Measurements from ENCODE around the gene XYLT1.

Gene XYLT1

GRCh38 chr16:17448640-17449638 is 21.8 kb downstream of the XYLT1 start:
- no peak overlapping the region for H3K4ac ChIP-seq (ENCODE audit: low read depth, low read length)
- H2BK120ac ChIP-seq (ENCODE audit: low read depth, low read length), result no peak overlapping the region
- no peak overlapping the region for H2AK5ac ChIP-seq (ENCODE audit: low read length)
- no peak overlapping the region for H3K18ac ChIP-seq (ENCODE audit: low read length)
- H2BK15ac ChIP-seq (replicated peaks; ENCODE audit: low read depth), result no peak overlapping the region
- H3K27ac ChIP-seq (ENCODE audit: low read depth, low read length), result no peak overlapping the region
- no CpG with 5 or more reads among the region's 15 CpGs for WGBS (ENCODE audit: extremely low coverage, insufficient coverage, low lambda C conversion rate)
- no peak overlapping the region for H3K4me2 ChIP-seq (ENCODE audit: low read length)
- no peak overlapping the region for H2BK5ac ChIP-seq (ENCODE audit: low read length)
- no peak overlapping the region for H4K8ac ChIP-seq (ENCODE audit: low read depth, low read length)
- no peak overlapping the region for H3K56ac ChIP-seq (ENCODE audit: low read length)
- no peaks in the 10 kb centered on the region for H3K79me1 ChIP-seq (ENCODE audit: low read length)
- H4K5ac ChIP-seq (ENCODE audit: low read length), result no peak overlapping the region
- H3K79me2 ChIP-seq (ENCODE audit: control insufficient read depth, insufficient read depth, low read length), result no peaks in the 10 kb centered on the region
- DNase-seq, result no peak
- no peaks in the 10 kb centered on the region for H3K27me3 ChIP-seq (ENCODE audit: insufficient read depth, low read length, poor library complexity)
- H3K9ac ChIP-seq (ENCODE audit: low read length), result no peak overlapping the region
- no peaks in the 10 kb centered on the region for H3K36me3 ChIP-seq (ENCODE audit: control insufficient read depth, insufficient read depth, low read length)
- peaks cover 2% of the 10 kb centered on the region for H3K4me1 ChIP-seq (ENCODE audit: control insufficient read depth, low read depth, low read length)
- H3K4me3 ChIP-seq (ENCODE audit: low read length), result no peak overlapping the region
- no peak overlapping the region for H3K23ac ChIP-seq (ENCODE audit: low read length)

GRCh38 chr16:17447101-17447569 is 23.6 kb downstream of the XYLT1 start:
- Histone ChIP-seq H3K27me3 (ENCODE audit: insufficient read depth, low read length, poor library complexity) (no peaks in the 10 kb centered on the region), H2BK5ac (ENCODE audit: low read length) (no peak overlapping the region), H2BK120ac (ENCODE audit: low read depth, low read length) (no peak overlapping the region), H3K23ac (ENCODE audit: low read length) (no peak overlapping the region), H4K5ac (ENCODE audit: low read length) (no peak overlapping the region), H3K27ac (ENCODE audit: low read depth, low read length) (no peak overlapping the region), H3K79me2 (ENCODE audit: control insufficient read depth, insufficient read depth, low read length) (no peaks in the 10 kb centered on the region), H3K4ac (ENCODE audit: low read depth, low read length) (no peak overlapping the region), H3K36me3 (ENCODE audit: control insufficient read depth, insufficient read depth, low read length) (no peaks in the 10 kb centered on the region), H3K4me1 (ENCODE audit: control insufficient read depth, low read depth, low read length) (peaks cover 2% of the 10 kb centered on the region), H3K4me2 (ENCODE audit: low read length) (no peak overlapping the region), H2BK15ac (replicated peaks; ENCODE audit: low read depth) (no peak overlapping the region), H3K79me1 (ENCODE audit: low read length) (no peaks in the 10 kb centered on the region), H3K18ac (ENCODE audit: low read length) (no peak overlapping the region), H3K9ac (ENCODE audit: low read length) (no peak overlapping the region), H3K56ac (ENCODE audit: low read length) (no peak overlapping the region), H2AK5ac (ENCODE audit: low read length) (no peak overlapping the region), H4K8ac (ENCODE audit: low read depth, low read length) (no peak overlapping the region), H3K4me3 (ENCODE audit: low read length) (no peak overlapping the region)
- WGBS (ENCODE audit: extremely low coverage, insufficient coverage, low lambda C conversion rate), result no CpG with 5 or more reads among the region's 5 CpGs
- no peak for DNase-seq

DNA sequence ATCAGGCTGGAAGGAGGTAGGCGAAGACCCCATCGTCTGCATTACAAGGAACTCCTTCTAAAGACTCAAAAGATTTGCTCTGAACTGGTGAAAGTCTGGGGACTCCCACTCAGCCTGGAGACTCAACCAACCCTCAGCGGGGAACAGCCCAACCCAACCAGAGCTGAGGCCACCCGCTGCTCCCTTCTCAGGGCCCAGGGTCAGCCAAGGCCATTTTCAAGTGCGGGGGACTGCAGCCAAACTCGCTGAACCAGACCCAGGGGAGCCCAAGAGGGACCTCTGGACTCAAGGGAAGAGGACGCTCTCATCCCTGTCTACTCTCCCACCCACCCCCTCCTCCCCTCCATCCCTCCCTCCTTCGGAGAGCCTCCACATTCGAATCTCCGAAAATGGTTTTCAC is 24.1 kb downstream of the XYLT1 start:
- H3K56ac ChIP-seq (ENCODE audit: low read length), result no peak overlapping the region
- no peak overlapping the region for H4K8ac ChIP-seq (ENCODE audit: low read depth, low read length)
- no peak overlapping the region for H3K4me3 ChIP-seq (ENCODE audit: low read length)
- no peak overlapping the region for H3K18ac ChIP-seq (ENCODE audit: low read length)
- H3K4me1 ChIP-seq (ENCODE audit: control insufficient read depth, low read depth, low read length), result peaks cover 2% of the 10 kb centered on the region
- no peak overlapping the region for H4K5ac ChIP-seq (ENCODE audit: low read length)
- no peak overlapping the region for H2BK120ac ChIP-seq (ENCODE audit: low read depth, low read length)
- no peak overlapping the region for H2BK15ac ChIP-seq (replicated peaks; ENCODE audit: low read depth)
- H2BK5ac ChIP-seq (ENCODE audit: low read length), result no peak overlapping the region
- WGBS (ENCODE audit: extremely low coverage, insufficient coverage, low lambda C conversion rate), result no CpG with 5 or more reads among the region's 10 CpGs
- no peak overlapping the region for H2AK5ac ChIP-seq (ENCODE audit: low read length)
- no peak overlapping the region for H3K9ac ChIP-seq (ENCODE audit: low read length)
- DNase-seq, result no peak
- no peaks in the 10 kb centered on the region for H3K79me2 ChIP-seq (ENCODE audit: control insufficient read depth, insufficient read depth, low read length)
- H3K23ac ChIP-seq (ENCODE audit: low read length), result no peak overlapping the region
- H3K27ac ChIP-seq (ENCODE audit: low read depth, low read length), result no peak overlapping the region
- H3K36me3 ChIP-seq (ENCODE audit: control insufficient read depth, insufficient read depth, low read length), result no peaks in the 10 kb centered on the region
- H3K27me3 ChIP-seq (ENCODE audit: insufficient read depth, low read length, poor library complexity), result no peaks in the 10 kb centered on the region
- no peak overlapping the region for H3K4me2 ChIP-seq (ENCODE audit: low read length)
- H3K79me1 ChIP-seq (ENCODE audit: low read length), result no peaks in the 10 kb centered on the region
- no peak overlapping the region for H3K4ac ChIP-seq (ENCODE audit: low read depth, low read length)

- no peaks in the 10 kb centered on the region for H3K79me1 ChIP-seq (ENCODE audit: low read length)
- no peak overlapping the region for H3K4me3 ChIP-seq (ENCODE audit: low read length)
- H3K4ac ChIP-seq (ENCODE audit: low read depth, low read length), result no peak overlapping the region
- H3K4me1 ChIP-seq (ENCODE audit: control insufficient read depth, low read depth, low read length), result peaks cover 2% of the 10 kb centered on the region
- H4K8ac ChIP-seq (ENCODE audit: low read depth, low read length), result no peak overlapping the region
- H2BK120ac ChIP-seq (ENCODE audit: low read depth, low read length), result no peak overlapping the region
- H2BK15ac ChIP-seq (replicated peaks; ENCODE audit: low read depth), result no peak overlapping the region
- no peak overlapping the region for H3K56ac ChIP-seq (ENCODE audit: low read length)
- H3K4me2 ChIP-seq (ENCODE audit: low read length), result no peak overlapping the region
- no peak overlapping the region for H3K27ac ChIP-seq (ENCODE audit: low read depth, low read length)
- H3K27me3 ChIP-seq (ENCODE audit: insufficient read depth, low read length, poor library complexity), result no peaks in the 10 kb centered on the region
- no peak overlapping the region for H3K23ac ChIP-seq (ENCODE audit: low read length)
- H3K9ac ChIP-seq (ENCODE audit: low read length), result no peak overlapping the region
- H2AK5ac ChIP-seq (ENCODE audit: low read length), result no peak overlapping the region
- no peak overlapping the region for H4K5ac ChIP-seq (ENCODE audit: low read length)
- H2BK5ac ChIP-seq (ENCODE audit: low read length), result no peak overlapping the region
- no peak overlapping the region for H3K18ac ChIP-seq (ENCODE audit: low read length)
- no peaks in the 10 kb centered on the region for H3K36me3 ChIP-seq (ENCODE audit: control insufficient read depth, insufficient read depth, low read length)
- H3K79me2 ChIP-seq (ENCODE audit: control insufficient read depth, insufficient read depth, low read length), result no peaks in the 10 kb centered on the region
- no CpG with 5 or more reads among the region's 12 CpGs for WGBS (ENCODE audit: extremely low coverage, insufficient coverage, low lambda C conversion rate)
- DNase-seq, result no peak
Observed at GRCh38 chr16:17445421-17445820, 25.3 kb downstream of the XYLT1 start.

DNA sequence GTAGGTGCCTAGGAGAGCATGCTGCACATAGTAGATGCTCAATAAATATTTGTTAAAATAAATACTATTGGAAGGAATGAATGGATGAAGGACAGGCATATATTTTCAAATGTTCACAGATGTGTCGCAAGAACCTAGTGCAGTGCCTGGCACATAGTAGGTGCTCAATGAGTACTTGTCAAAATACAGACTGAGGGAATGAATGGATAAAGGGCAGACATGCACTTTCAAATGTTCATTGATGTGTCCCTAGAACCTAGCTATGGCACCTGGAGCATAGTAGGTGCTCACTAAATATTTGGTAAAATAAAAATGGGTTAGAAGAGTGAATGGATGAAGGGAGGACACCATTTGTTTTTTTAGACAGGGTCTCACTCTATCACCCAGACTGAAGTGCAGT is 26.1 kb downstream of the XYLT1 start:
- Histone ChIP-seq H2BK120ac (ENCODE audit: low read depth, low read length) (no peak overlapping the region), H3K36me3 (ENCODE audit: control insufficient read depth, insufficient read depth, low read length) (no peaks in the 10 kb centered on the region), H3K23ac (ENCODE audit: low read length) (no peak overlapping the region), H3K27me3 (ENCODE audit: insufficient read depth, low read length, poor library complexity) (no peaks in the 10 kb centered on the region), H3K4me3 (ENCODE audit: low read length) (no peak overlapping the region), H3K4me2 (ENCODE audit: low read length) (no peak overlapping the region), H3K79me2 (ENCODE audit: control insufficient read depth, insufficient read depth, low read length) (no peaks in the 10 kb centered on the region), H3K4ac (ENCODE audit: low read depth, low read length) (no peak overlapping the region), H2BK5ac (ENCODE audit: low read length) (no peak overlapping the region), H3K18ac (ENCODE audit: low read length) (no peak overlapping the region), H2AK5ac (ENCODE audit: low read length) (no peak overlapping the region), H4K5ac (ENCODE audit: low read length) (no peak overlapping the region), H3K9ac (ENCODE audit: low read length) (no peak overlapping the region), H3K79me1 (ENCODE audit: low read length) (peaks cover 2% of the 10 kb centered on the region), H4K8ac (ENCODE audit: low read depth, low read length) (no peak overlapping the region), H3K27ac (ENCODE audit: low read depth, low read length) (no peak overlapping the region), H3K4me1 (ENCODE audit: control insufficient read depth, low read depth, low read length) (peaks cover 4% of the 10 kb centered on the region), H3K56ac (ENCODE audit: low read length) (no peak overlapping the region), H2BK15ac (replicated peaks; ENCODE audit: low read depth) (no peak overlapping the region)
- no CpG with 5 or more reads among the region's 1 CpG for WGBS (ENCODE audit: extremely low coverage, insufficient coverage, low lambda C conversion rate)
- DNase-seq, result no peak
